Measurements from ENCODE around the gene GLI3. TPM values are rescaled to one million over a fixed set of nuclear protein-coding genes. Genes with fewer than 3 reads are reported as not detected.

Gene GLI3
- total and polyA plus RNA-seq, 2 of the 4 experiments (the other 2 are of a cell fraction) = 1.3 to 3.9 TPM

DNA sequence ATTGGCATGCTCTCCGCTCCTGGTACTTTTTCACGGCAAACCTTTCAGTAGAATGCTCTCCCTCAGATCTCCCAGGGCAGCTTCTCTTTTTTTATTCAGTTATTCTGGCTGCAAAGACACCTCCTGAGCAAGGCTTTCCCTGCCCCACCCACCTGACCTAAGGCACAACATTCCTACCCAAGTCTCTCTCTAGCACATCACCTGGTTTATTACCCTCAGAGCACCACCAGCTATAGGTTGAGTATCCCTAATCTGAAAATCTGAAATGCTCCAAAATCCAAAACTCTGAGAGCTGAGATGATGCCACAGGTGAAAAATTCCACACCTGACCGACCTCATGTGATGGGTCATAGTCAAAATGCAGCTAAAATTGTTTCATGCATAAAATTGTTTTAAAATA lies 99.6 kb downstream of the GLI3 start:
- Histone ChIP-seq H4K8ac (ENCODE audit: low read depth in 2 of 2, low read length in 2 of 2) (no peak overlapping the region), H3K27me3 (ENCODE audit: control insufficient read depth, insufficient read depth, low read length) (no peaks in the 10 kb centered on the region), H3K4me2 (ENCODE audit: low read depth, low read length) (no peak overlapping the region), H2AFZ (replicated peaks; ENCODE audit: low read length, poor library complexity) (no peak overlapping the region), H3K4me1 (ENCODE audit: control insufficient read depth, insufficient read depth, low read length) (peaks cover 5% of the 10 kb centered on the region; the same call in 1 of the 2 replicates), H2BK20ac (ENCODE audit: low read depth, low read length) (no peak overlapping the region), H2BK15ac (ENCODE audit: low read depth, low read length) (no peak overlapping the region), H2AK9ac (replicated peaks; ENCODE audit: low read depth, low read length, poor library complexity) (no peak overlapping the region), H4K5ac (ENCODE audit: low read depth, low read length) (no peak overlapping the region), H3K36me3 (ENCODE audit: control insufficient read depth, insufficient read depth, low read length) (peaks cover 3% of the 10 kb centered on the region; the same call in 1 of the 2 replicates), H2BK120ac (ENCODE audit: low read depth, low read length) (no peak overlapping the region), H3K9me3 (ENCODE audit: control insufficient read depth, insufficient read depth, low read length) (no peaks in the 10 kb centered on the region), H3K23ac (ENCODE audit: low read depth, low read length) (no peak overlapping the region), H3K14ac (replicated peaks; ENCODE audit: low read depth, low read length) (no peak overlapping the region), H3K4ac (ENCODE audit: low read depth, low read length) (no peak overlapping the region), H2BK5ac (ENCODE audit: low read depth, low read length, poor library complexity, severe bottlenecking) (no peak overlapping the region), H4K91ac (ENCODE audit: insufficient read depth, low read depth, low read length) (no peak overlapping the region), H3K18ac (ENCODE audit: low read depth, low read length) (no peak overlapping the region), H3K9ac (ENCODE audit: low read depth, low read length) (no peak overlapping the region), H3K56ac (ENCODE audit: extremely low read depth, insufficient read depth, low read length) (no peak overlapping the region), H3K27ac (ENCODE audit: insufficient read depth, low read length) (no peak overlapping the region), H3K9me1 (ENCODE audit: insufficient read depth, low read length) (0 out of 2 replicates have a peak, but pooled peaks cover 4% of the 10 kb centered on the region), H2AK5ac (ENCODE audit: low read depth, low read length) (no peak overlapping the region), H3K4me3 (ENCODE audit: insufficient read depth, low read depth, low read length) (no peak overlapping the region), H3K79me1 (ENCODE audit: low read depth in 1 of 2, low read length in 2 of 2) (peaks cover 7 to 14% of the 10 kb centered on the region in 2 experiments; a peak in 3 of 4 replicates), H4K20me1 (ENCODE audit: insufficient read depth, low read length) (peaks cover 11% of the 10 kb centered on the region; the same call in 1 of the 2 replicates)
- no peak for TF ChIP-seq MAFK (IDR thresholded peaks at IDR 0.05; ENCODE audit: low read depth, low read length)
- no peak for TF ChIP-seq CHD1 (IDR thresholded peaks at IDR 0.05; ENCODE audit: low read depth, low read length)
- no peak for TF ChIP-seq CEBPB (IDR thresholded peaks at IDR 0.05; ENCODE audit: low read depth, low read length)
- TF ChIP-seq POLR2A (IDR thresholded peaks at IDR 0.05; ENCODE audit: low read depth, low read length) = no peak
- TF ChIP-seq, protein P1, sequence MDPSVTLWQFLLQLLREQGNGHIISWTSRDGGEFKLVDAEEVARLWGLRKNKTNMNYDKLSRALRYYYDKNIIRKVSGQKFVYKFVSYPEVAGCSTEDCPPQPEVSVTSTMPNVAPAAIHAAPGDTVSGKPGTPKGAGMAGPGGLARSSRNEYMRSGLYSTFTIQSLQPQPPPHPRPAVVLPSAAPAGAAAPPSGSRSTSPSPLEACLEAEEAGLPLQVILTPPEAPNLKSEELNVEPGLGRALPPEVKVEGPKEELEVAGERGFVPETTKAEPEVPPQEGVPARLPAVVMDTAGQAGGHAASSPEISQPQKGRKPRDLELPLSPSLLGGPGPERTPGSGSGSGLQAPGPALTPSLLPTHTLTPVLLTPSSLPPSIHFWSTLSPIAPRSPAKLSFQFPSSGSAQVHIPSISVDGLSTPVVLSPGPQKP (IDR thresholded peaks at IDR 0.05; ENCODE audit: borderline replicate concordance, low read depth, low read length) = no peak
- no peak for TF ChIP-seq RCOR1 (IDR thresholded peaks at IDR 0.05; ENCODE audit: insufficient replicate concordance, low read length)
- no peak for TF ChIP-seq FOS (IDR thresholded peaks at IDR 0.05; ENCODE audit: low read depth, low read length)
- no peak for TF ChIP-seq RAD21 (IDR thresholded peaks at IDR 0.05; ENCODE audit: low read length)
- TF ChIP-seq MAZ (IDR thresholded peaks at IDR 0.05; ENCODE audit: borderline replicate concordance, low read depth, low read length) = no peak
- TF ChIP-seq SMC3 (IDR thresholded peaks at IDR 0.05; ENCODE audit: low read depth, low read length) = no peak
- TF ChIP-seq, protein P2, sequence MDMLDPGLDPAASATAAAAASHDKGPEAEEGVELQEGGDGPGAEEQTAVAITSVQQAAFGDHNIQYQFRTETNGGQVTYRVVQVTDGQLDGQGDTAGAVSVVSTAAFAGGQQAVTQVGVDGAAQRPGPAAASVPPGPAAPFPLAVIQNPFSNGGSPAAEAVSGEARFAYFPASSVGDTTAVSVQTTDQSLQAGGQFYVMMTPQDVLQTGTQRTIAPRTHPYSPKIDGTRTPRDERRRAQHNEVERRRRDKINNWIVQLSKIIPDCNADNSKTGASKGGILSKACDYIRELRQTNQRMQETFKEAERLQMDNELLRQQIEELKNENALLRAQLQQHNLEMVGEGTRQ (IDR thresholded peaks at IDR 0.05; ENCODE audit: low read depth, low read length) = no peak
- TF ChIP-seq BHLHE40 (IDR thresholded peaks at IDR 0.05; ENCODE audit: low read depth, low read length) = no peak
- TF ChIP-seq, protein P3, sequence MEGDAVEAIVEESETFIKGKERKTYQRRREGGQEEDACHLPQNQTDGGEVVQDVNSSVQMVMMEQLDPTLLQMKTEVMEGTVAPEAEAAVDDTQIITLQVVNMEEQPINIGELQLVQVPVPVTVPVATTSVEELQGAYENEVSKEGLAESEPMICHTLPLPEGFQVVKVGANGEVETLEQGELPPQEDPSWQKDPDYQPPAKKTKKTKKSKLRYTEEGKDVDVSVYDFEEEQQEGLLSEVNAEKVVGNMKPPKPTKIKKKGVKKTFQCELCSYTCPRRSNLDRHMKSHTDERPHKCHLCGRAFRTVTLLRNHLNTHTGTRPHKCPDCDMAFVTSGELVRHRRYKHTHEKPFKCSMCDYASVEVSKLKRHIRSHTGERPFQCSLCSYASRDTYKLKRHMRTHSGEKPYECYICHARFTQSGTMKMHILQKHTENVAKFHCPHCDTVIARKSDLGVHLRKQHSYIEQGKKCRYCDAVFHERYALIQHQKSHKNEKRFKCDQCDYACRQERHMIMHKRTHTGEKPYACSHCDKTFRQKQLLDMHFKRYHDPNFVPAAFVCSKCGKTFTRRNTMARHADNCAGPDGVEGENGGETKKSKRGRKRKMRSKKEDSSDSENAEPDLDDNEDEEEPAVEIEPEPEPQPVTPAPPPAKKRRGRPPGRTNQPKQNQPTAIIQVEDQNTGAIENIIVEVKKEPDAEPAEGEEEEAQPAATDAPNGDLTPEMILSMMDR (conservative IDR thresholded peaks at IDR 0.05; ENCODE audit: low read depth, low read length) = no peak
- TF ChIP-seq NFE2L2 (IDR thresholded peaks at IDR 0.05; ENCODE audit: low read depth, low read length) = no peak
- no peak for TF ChIP-seq RFX5 (IDR thresholded peaks at IDR 0.05; ENCODE audit: low read depth, low read length)
- DNase-seq (no peak), ATAC-seq (ENCODE audit: low read depth) (no peak)
- dilution Hi-C loops (cut with HindIII; ENCODE audit: low sequenced_read_pairs, unreplicated experiment) = no loop called here
- POLR2A ChIA-PET (ENCODE audit: unreplicated experiment) = no interaction called here
- WGBS, 2 experiments (ENCODE audit: extremely low coverage in 2 of 2, insufficient read length in 1 of 2) = 100% methylated on average over 2 of the region's 3 CpGs; no CpG with 5 or more reads in 1 of the 2 experiments
- CTCF ChIA-PET = no interaction called here
- no TSS peak for BruUV-seq (replicated peaks)
- intact Hi-C loops (cut with micrococcal nuclease) = no loop called here
- in situ Hi-C loops (cut with MboI; ENCODE audit: low sequenced_read_pairs) = no loop called here

Data from IMR-90 (cell line).